Kidney (tissue), 22 donors: ENCODE measurements around the gene FBLN2. TPM values are rescaled to one million over a fixed set of nuclear protein-coding genes. Genes with fewer than 3 reads are reported as not detected.
"Not testable (repeated sequence)": the region's sequence is repeated elsewhere in the genome, so short reads cannot be mapped to it uniquely, and the experiment has no call there.

ENCODE experiments used
- DNase-seq, 5 donors: peaks; one replicate each; pipeline ENCODE4 v3.0.0-alpha.2; 2013 to 2020
- FAIRE-seq: peaks from 2 replicates; lab custom pipeline; 2012; peaks lifted over from hg19 to GRCh38; lab: Jason Lieb, UNC
- H3K27ac ChIP-seq, 2 donors: one replicate each; pipeline ENCODE4 v1.7.0; 2013; ENCODE audit warnings: low read depth in 2 of 2, low read length in 2 of 2, inconsistent platforms in 1 of 2
- H3K27me3 ChIP-seq: one replicate; pipeline ENCODE4 v1.7.1; 2013; ENCODE audit warnings: low read length, inconsistent platforms; ENCODE audit not compliant: control insufficient read depth, insufficient read depth
- H3K36me3 ChIP-seq, 3 donors: one replicate each; pipeline versions ENCODE4 v1.7.0 to v1.7.1; 2013; ENCODE audit warnings: low read length in 3 of 3, control low read depth in 1 of 3, inconsistent platforms in 1 of 3; ENCODE audit not compliant: insufficient read depth in 3 of 3, control insufficient read depth in 2 of 3
- H3K4me1 ChIP-seq, 3 donors: one replicate each; pipeline versions ENCODE4 v1.7.0 to v1.7.1; 2013; ENCODE audit warnings: low read length in 3 of 3, inconsistent platforms in 1 of 3, low read depth in 1 of 3; ENCODE audit not compliant: control insufficient read depth in 2 of 3, insufficient read depth in 2 of 3
- H3K4me3 ChIP-seq, 3 donors: one replicate each; pipeline versions ENCODE4 v1.7.0 to v1.8.1; 2013; ENCODE audit warnings: low read length in 3 of 3, control low read depth in 1 of 3, inconsistent platforms in 1 of 3
- H3K9ac ChIP-seq, 3 donors: one replicate each; pipeline versions ENCODE4 v1.7.0 to v1.7.1; 2013; ENCODE audit warnings: low read length in 3 of 3, control low read depth in 1 of 3, inconsistent platforms in 1 of 3
- H3K9me3 ChIP-seq, 3 donors: one replicate each; pipeline versions ENCODE4 v1.7.0 to v1.7.1; 2013; ENCODE audit warnings: low read length in 3 of 3, control low read depth in 1 of 3, inconsistent platforms in 1 of 3; ENCODE audit not compliant: control insufficient read depth in 2 of 3, insufficient read depth in 1 of 3
- intact Hi-C: fragments of 100-400 bp; cut with DNase I; formaldehyde crosslinking; loops from one replicate; pipeline ENCODE4 v1.11.1; 2022
- long read RNA-seq, 10 donors: library from polyadenylated mRNA in 1 of 10; unstranded in 1 of 10; transcript quantifications; one replicate each; pipeline ENCODE4 v2.0.0 and lab custom pipeline, GENCODE V29; 2021 to 2026
- polyA plus RNA-seq: library from polyadenylated mRNA; stranded (reverse); fragments of 350-450 nt; fragmentation: Illumina TruSeq; extraction: RNeasy Lipid Tissue Mini Kit (QIAGEN cat#74804); gene quantifications from one replicate; pipeline ENCODE4 v1.2.3, GENCODE V29; 2014; ENCODE audit warnings: low read depth, low replicate concordance; ENCODE audit not compliant: insufficient read depth
- total RNA-seq: library from RNA; stranded (reverse); fragmentation: NEBNext Ultra II Directional; extraction: Animal tissue kit (Norgen Biotek cat#: 25700); gene quantifications from one replicate; pipeline ENCODE4 v1.2.1, GENCODE V29; 2021
- TF ChIP-seq, protein P1 (sequence below): IDR thresholded peaks from 3 replicates; pipeline ENCODE4 v1.5.1; 2012; ENCODE audit warnings: mild to moderate bottlenecking, moderate library complexity, borderline replicate concordance; ENCODE audit not compliant: insufficient read depth; ENCODE audit errors: extremely low read depth
- donor health status: control.
- donor health status: control.
- donor health status: control.
- donor health status: control.
- donor health status: control.
- donor health status: DM: yes; HTN: yes; CAD: no.
- donor health status: Normal renal cell carcinoma (clear cell type).

FBLN2 gene
- total RNA-seq (43.4 TPM), polyA plus RNA-seq (3.2 TPM)
- long read RNA-seq, donor 1, full-length matches to known transcripts: 3 of 11 reads
- long read RNA-seq, donor 1, partial matches to known transcripts: 8 of 11 reads
- long read RNA-seq, donor 1, other reads (novel, unspliced or antisense): 0 of 11 reads
- long read RNA-seq, donor 2, full-length matches to known transcripts: 1 of 1 reads
- long read RNA-seq, donor 2, partial matches to known transcripts: 0 of 1 reads
- long read RNA-seq, donor 2, other reads (novel, unspliced or antisense): 0 of 1 reads
- long read RNA-seq, donor 3, full-length matches to known transcripts: 1 of 1 reads
- long read RNA-seq, donor 3, partial matches to known transcripts: 0 of 1 reads
- long read RNA-seq, donor 3, other reads (novel, unspliced or antisense): 0 of 1 reads
- long read RNA-seq, donor 4, full-length matches to known transcripts: 3 of 3 reads
- long read RNA-seq, donor 4, partial matches to known transcripts: 0 of 3 reads
- long read RNA-seq, donor 4, other reads (novel, unspliced or antisense): 0 of 3 reads
- long read RNA-seq, donor 5: 0 reads
- long read RNA-seq, donor 6, full-length matches to known transcripts: 2 of 2 reads
- long read RNA-seq, donor 6, partial matches to known transcripts: 0 of 2 reads
- long read RNA-seq, donor 6, other reads (novel, unspliced or antisense): 0 of 2 reads
- long read RNA-seq, donor 7, full-length matches to known transcripts: 45 of 82 reads
- long read RNA-seq, donor 7, partial matches to known transcripts: 25 of 82 reads
- long read RNA-seq, donor 7, other reads (novel, unspliced or antisense): 12 of 82 reads
- long read RNA-seq, donor 8, full-length matches to known transcripts: 4 of 12 reads
- long read RNA-seq, donor 8, partial matches to known transcripts: 8 of 12 reads
- long read RNA-seq, donor 8, other reads (novel, unspliced or antisense): 0 of 12 reads
- long read RNA-seq, donor 9, full-length matches to known transcripts: 1 of 1 reads
- long read RNA-seq, donor 9, partial matches to known transcripts: 0 of 1 reads
- long read RNA-seq, donor 9, other reads (novel, unspliced or antisense): 0 of 1 reads
- long read RNA-seq, donor 10: 0 reads

DNA sequence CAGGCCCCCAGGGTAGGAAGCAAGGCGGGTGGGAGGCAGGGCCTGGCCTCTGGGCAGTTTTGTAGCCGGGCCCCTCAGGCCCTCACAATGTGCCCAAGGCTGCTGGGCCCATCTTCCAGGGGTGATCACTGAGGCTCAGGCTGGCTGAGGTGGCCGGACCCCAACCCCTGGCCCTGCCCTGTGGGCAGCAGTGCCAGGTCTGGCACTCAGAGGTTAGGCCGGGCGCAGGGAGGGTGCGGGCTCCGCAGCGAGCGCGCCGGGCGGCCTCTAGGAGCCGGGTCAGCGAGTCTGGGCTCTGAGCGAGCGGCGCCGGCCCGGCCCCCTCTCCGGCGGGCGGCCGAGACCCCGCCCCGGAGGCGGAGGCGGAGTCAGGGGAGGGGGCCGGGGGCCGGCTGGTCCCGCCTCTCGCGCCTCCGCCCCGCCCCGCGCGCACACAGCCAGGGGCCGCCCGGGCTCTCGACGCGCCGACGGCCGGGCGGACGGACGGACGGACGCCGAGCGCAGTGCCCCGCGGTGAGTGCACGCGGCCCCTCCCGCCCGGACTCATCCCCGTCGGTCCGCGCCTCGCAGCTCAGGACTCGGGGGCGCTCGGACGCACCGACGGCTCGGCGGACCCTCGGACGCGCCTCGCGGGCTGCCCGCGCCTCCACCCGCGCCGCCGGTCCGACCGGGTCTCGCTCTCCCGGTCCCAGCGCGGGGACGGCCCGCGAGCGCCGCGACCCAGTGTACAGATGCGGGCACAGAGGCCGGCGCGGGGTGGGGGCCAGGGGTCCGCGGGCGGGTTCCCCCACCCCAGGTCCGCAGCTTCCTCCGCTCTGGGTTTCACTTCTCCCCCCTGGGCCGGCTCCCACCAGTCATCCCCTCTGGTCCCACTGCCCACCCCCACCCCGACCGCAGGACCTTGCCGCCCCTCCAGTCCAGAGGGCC lies at the start of gene FBLN2:
FBLN2 (plus strand) TSS at position 430 of the 927 bp plus-strand sequence. CDS start 21,231 bp downstream, outside the sequence.
- H3K27me3 ChIP-seq: no peaks in the 10 kb centered on the region
- no peak within 1 kb of the TSS for H3K9ac ChIP-seq
- no peak within 1 kb of the TSS for H3K27ac ChIP-seq
- no peaks in the 10 kb centered on the region for H3K36me3 ChIP-seq
- intact Hi-C loops: no loop called here
- no peak within 1 kb of the TSS for H3K4me3 ChIP-seq
- TF ChIP-seq, protein P1, sequence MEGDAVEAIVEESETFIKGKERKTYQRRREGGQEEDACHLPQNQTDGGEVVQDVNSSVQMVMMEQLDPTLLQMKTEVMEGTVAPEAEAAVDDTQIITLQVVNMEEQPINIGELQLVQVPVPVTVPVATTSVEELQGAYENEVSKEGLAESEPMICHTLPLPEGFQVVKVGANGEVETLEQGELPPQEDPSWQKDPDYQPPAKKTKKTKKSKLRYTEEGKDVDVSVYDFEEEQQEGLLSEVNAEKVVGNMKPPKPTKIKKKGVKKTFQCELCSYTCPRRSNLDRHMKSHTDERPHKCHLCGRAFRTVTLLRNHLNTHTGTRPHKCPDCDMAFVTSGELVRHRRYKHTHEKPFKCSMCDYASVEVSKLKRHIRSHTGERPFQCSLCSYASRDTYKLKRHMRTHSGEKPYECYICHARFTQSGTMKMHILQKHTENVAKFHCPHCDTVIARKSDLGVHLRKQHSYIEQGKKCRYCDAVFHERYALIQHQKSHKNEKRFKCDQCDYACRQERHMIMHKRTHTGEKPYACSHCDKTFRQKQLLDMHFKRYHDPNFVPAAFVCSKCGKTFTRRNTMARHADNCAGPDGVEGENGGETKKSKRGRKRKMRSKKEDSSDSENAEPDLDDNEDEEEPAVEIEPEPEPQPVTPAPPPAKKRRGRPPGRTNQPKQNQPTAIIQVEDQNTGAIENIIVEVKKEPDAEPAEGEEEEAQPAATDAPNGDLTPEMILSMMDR: no peak
- H3K4me1 ChIP-seq: no peaks in the 10 kb centered on the region
- FAIRE-seq (no peak), DNase-seq (peak; percentile 52 to 82 (median 69))
- H3K9me3 ChIP-seq: no peaks in the 10 kb centered on the region

- not testable (repeated sequence) for H3K9me3 ChIP-seq, FAIRE-seq, H3K36me3 ChIP-seq, H3K4me3 ChIP-seq, H3K4me1 ChIP-seq, H3K27me3 ChIP-seq, H3K27ac ChIP-seq, H3K9ac ChIP-seq
- intact Hi-C loops: loop anchor here (5.0 kb wide), 1 partner anchor 148 kb away; no protein-coding TSS in a partner anchor
- DNase-seq: peak in 1 of 5 donors; percentile 33
These were observed 49.7 kb upstream of the FBLN2 start for GRCh38 chr3:13499246-13499645.

DNA sequence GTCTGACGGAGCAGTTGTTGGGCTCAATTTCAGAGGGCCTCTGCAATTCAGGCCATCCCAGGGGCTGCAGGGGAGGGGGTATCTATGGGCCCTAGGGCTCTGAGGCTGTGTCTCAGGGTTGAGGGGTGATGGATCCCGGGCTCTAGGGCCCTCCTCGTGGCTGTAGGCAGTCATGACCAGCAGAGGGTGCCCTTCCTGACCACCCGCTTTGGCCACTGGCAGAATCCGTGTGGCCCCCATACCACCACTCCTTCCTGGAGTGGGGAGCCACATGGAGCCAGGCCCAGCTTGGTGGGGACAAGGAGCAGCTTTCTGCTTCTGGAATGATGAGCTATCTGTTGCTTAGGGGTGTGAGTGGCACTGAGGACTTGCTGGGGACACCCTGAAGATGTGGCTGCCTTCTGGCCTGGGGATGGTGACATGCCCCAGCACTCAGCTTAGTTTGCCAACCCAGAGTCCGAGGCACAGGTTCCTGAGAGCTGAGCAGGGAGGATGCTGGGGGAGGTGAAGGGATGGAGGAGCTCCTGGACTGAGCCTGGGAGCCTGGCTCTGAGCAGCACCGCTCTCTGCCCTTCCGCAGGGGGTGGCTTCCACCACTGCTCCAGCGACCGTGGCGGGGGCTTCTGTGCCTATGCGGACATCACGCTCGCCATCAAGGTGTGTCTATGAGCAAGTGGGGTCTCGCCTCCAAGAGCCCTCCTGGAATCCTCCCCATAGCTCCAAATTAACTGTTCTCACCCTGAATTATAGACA lies 48.6 kb upstream of the FBLN2 start:
- DNase-seq: peak in 2 of 5 donors; percentile 39 to 45
- Histone ChIP-seq H3K27ac (no peak overlapping the region), H3K4me3 (no peak overlapping the region), H3K9ac (no peak overlapping the region), H3K4me1 (no peaks in the 10 kb centered on the region), H3K36me3 (peaks cover 0 to 2% (median 0%) of the 10 kb centered on the region in 3 donors), H3K9me3 (no peaks in the 10 kb centered on the region), H3K27me3 (no peaks in the 10 kb centered on the region)
- intact Hi-C loops: no loop called here
- FAIRE-seq: no peak
- TF ChIP-seq, protein P1: peak; percentile 12
